ENCODE results near the gene MYL10. TPM values are rescaled to one million over a fixed set of nuclear protein-coding genes. Genes with fewer than 3 reads are reported as not detected.

MYL10 gene
- total RNA-seq, 4 donors from 2014 or later = not detected

GRCh38 chr7:101578552-101578951, 50.5 kb downstream of the MYL10 start:
- TF ChIP-seq POLR2A (IDR thresholded peaks at IDR 0.05) (no peak), CTCF (IDR thresholded peaks at IDR 0.05) (no peak)
- 36 to 50% methylated on average over 1 of the region's 1 CpG for WGBS, 2 donors
- no peak for DNase-seq (ENCODE audit: low spot score in 2 of 2)
- intact Hi-C loops (cut with DNase I; ENCODE audit: low total_unique reads) = no loop called here
- no peak overlapping the region for H3K4me3 ChIP-seq (ENCODE audit: low read depth, poor library complexity, severe bottlenecking)

- intact Hi-C loops (cut with DNase I; ENCODE audit: low total_unique reads) = no loop called here
- TF ChIP-seq POLR2A (IDR thresholded peaks at IDR 0.05) (no peak), CTCF (IDR thresholded peaks at IDR 0.05) (no peak)
- no peak for DNase-seq (ENCODE audit: low spot score in 2 of 2)
- 69 to 78% methylated on average over 3 of the region's 3 CpGs for WGBS, 2 donors
- no peak overlapping the region for H3K4me3 ChIP-seq (ENCODE audit: low read depth, poor library complexity, severe bottlenecking)
Observed at GRCh38 chr7:101576998-101577397, 52.1 kb downstream of the MYL10 start.

- intact Hi-C loops (cut with DNase I; ENCODE audit: low total_unique reads) = no loop called here
Observed at GRCh38 chr7:101575721-101576120, 53.4 kb downstream of the MYL10 start.

GRCh38 chr7:101575168-101575567, 53.9 kb downstream of the MYL10 start:
- intact Hi-C loops (cut with DNase I; ENCODE audit: low total_unique reads) = no loop called here
- peak in 1 of 2 donors; percentile 7 for DNase-seq (ENCODE audit: low spot score in 2 of 2)
- WGBS, 2 donors = 39 to 44% methylated on average over 2 of the region's 2 CpGs
- H3K4me3 ChIP-seq (ENCODE audit: low read depth, poor library complexity, severe bottlenecking) = no peak overlapping the region
- no peak for TF ChIP-seq CTCF (IDR thresholded peaks at IDR 0.05)
- no peak for TF ChIP-seq POLR2A (IDR thresholded peaks at IDR 0.05)

More at GRCh38 chr7:101575721-101576120, 53.4 kb downstream of the MYL10 start:
- no peak for DNase-seq (ENCODE audit: low spot score in 2 of 2)
- no peak for TF ChIP-seq CTCF (IDR thresholded peaks at IDR 0.05)
- TF ChIP-seq POLR2A (IDR thresholded peaks at IDR 0.05) = no peak
- H3K4me3 ChIP-seq (ENCODE audit: low read depth, poor library complexity, severe bottlenecking) = no peak overlapping the region

DNA sequence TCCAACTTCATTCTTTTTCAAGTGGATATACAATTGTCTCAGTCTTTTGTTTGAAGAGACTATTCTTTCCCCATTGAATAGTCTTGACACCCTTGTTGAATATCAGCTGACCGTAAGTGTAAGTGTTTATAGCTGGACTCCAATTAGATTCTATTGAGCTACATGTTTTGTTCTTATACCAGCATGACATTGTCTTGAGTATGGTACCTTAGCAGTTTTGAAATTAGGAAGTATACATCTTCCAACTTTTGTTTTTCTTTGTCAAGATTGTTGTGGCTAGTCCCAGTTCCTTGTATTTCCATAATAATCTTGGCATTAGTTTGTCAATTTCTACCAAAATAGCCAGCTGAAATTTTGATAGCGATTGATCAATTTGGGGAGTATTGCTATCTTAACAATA, 56.9 kb downstream of the MYL10 start:
- no peak overlapping the region for H3K4me3 ChIP-seq (ENCODE audit: low read depth, poor library complexity, severe bottlenecking)
- intact Hi-C loops (cut with DNase I; ENCODE audit: low total_unique reads) = no loop called here
- DNase-seq (ENCODE audit: low spot score in 2 of 2) = no peak
- TF ChIP-seq CTCF (IDR thresholded peaks at IDR 0.05) (no peak), POLR2A (IDR thresholded peaks at IDR 0.05) (no peak)
- 94 to 100% methylated on average over 2 of the region's 2 CpGs for WGBS, 2 donors

GRCh38 chr7:101567230-101567629, 61.9 kb downstream of the MYL10 start:
- WGBS, 2 donors = 90 to 94% methylated on average over 7 of the region's 7 CpGs
- DNase-seq (ENCODE audit: low spot score in 2 of 2) = peak in 1 of 2 donors; percentile 46
- TF ChIP-seq POLR2A (IDR thresholded peaks at IDR 0.05) (no peak), CTCF (IDR thresholded peaks at IDR 0.05) (no peak)
- H3K4me3 ChIP-seq (ENCODE audit: low read depth, poor library complexity, severe bottlenecking) = no peak overlapping the region
- intact Hi-C loops (cut with DNase I; ENCODE audit: low total_unique reads) = no loop called here

All from lower leg skin (tissue), 4 donors.